HG02938 (cell line): ENCODE measurements around the gene CCDC71.

Experiments used
- ATAC-seq: cut with Tn5 transposase; IDR thresholded peaks from one replicate; pipeline ENCODE4 v1.9.1; 2021; ENCODE audit warnings: mild to moderate bottlenecking, moderate library complexity; ENCODE audit not compliant: unreplicated experiment

The CCDC71 gene

DNA sequence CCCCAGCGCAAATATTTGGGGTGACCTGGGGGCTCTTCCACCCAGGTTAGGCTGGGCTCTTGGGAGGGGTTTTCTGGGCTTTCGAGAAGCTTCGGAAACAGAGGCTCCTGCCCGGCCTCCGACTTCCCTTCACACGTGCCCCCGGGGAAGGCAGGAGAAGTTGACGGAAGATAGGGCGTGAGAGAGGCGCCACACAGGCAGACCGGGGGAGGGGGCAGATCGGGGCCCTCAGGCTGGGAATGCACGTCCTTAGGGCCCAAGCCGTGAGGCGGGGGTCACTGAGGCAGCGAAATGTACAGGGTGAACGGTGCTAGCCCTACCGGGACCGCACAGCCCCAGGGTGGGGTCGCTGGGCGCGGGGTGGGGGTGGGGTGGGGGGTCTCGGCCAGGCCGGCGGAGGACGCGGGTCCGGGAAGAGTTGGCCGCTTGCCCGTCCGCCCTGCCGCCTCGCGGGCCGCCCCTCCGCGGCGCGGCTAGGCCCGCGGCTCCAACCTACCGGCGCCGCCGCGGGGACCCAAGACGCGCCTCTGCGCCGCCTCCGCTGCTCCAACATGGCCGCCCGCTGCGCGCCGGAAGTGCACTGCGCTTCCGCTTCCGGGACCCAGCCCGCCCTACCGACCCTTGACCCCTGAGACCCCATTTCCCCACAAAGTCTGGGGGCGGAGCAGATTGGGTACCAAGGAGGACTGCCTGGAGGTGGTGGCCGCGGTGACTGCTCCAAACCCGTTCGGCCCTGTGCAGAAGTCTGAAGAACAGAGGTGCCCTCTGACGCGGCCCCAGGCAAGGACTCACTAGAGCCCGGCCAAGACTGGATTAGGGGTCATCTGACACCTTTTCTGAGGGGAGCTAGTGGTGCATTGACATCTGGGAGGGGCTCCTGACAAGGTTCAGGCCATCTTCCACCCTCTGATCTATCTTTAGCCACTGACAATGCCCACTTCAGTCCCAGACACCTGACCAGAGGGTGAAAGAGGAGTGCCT lies at the start of gene CCDC71:
Gene CCDC71 (minus strand): TSS at position 561 of the 981 bp plus-strand sequence. CDS start 2,123 bp downstream, outside the sequence.
- ATAC-seq = no peak

DNA sequence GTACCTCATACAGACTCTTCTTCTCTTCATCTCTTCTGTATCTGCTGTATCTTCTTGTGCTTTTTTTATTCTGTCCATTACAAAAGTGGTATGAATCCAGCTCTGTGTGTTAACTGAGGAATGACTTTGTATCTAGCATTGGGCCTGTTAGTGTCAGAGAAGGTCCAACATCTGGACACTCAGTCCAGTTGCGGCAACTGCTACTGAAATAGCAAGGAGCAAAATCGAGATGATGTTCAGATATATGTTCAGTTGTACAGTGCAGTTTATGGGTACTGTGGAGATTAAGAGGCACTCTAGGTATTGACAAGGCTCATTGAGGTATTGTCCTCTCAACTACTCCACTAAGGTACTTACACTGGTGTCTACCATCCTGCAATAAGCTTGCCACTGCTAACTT lies 47.9 kb upstream of the CCDC71 start:
- ATAC-seq = no peak

DNA sequence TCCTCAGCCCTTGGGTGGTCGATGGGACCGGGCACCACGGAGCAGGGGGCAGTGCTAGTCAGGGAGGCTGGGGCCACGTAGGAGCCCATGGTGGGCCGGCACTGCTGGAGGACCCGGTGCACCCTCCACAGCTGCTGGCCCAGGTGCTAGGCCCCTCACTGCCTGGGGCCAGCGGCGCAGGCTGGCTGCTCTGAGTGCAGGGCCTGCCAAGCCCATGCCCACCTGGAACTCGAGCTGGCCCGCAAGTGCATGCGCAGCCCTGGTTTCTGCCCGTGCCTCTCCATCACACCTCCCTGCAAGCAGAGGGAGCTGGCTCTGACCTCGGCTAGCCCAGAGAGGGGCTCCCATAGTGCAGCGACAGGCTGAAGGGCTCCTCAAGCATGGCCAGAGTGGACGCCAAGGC lies 47.4 kb upstream of the CCDC71 start:
- ATAC-seq = no peak

DNA sequence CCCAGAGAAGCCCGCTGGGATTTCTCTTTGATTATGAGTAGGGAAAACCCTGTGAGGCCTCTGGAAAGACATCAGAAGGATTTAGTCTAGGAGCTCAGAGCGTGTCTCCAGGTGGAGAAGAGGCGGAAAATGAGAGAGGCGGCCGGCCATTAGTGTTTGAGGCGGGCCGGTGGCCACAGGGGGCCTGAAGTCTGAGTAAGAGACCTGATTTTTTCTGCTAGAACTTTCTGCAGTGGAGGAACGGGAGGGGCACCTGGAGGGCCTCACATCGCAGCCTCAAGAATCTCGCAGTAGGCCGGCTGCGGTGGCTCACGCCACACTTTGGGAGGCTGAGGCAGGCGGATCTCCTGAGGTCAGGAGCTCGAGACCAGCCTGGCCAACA lies 33.8 kb upstream of the CCDC71 start:
- no peak for ATAC-seq

DNA sequence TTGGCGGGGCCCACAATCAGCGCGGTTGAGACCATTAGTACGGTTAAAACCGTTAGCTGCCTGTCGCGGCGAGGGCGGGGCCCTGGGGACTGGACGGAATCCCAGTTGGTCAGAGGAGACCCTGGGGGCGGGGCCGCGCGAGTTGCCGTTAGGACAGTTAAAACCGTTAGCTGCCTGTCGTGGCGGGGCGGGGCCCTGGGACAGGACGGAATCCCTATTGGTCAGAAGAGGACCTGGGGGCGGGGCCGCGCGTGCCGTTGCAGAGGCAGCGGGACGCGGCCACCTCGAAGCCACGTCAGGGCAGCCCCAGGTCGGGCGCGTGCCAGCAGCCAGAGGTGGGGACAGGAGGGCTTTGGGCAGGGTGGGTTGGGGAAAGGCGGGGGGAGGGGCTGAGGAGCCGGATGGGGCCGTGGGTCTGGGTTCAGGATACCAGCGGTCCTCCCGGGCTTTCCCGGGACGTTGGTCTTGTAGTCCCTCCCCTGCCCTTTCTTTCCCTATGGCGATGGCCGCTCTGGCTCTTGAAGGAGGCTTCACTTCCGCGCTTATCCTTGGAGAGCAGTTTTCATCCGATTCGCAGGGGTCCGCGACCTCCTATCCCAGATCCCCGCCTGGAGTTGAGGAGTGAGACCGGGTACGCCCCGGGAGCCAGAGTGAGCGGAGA lies 33.2 kb upstream of the CCDC71 start:
- no peak for ATAC-seq

DNA sequence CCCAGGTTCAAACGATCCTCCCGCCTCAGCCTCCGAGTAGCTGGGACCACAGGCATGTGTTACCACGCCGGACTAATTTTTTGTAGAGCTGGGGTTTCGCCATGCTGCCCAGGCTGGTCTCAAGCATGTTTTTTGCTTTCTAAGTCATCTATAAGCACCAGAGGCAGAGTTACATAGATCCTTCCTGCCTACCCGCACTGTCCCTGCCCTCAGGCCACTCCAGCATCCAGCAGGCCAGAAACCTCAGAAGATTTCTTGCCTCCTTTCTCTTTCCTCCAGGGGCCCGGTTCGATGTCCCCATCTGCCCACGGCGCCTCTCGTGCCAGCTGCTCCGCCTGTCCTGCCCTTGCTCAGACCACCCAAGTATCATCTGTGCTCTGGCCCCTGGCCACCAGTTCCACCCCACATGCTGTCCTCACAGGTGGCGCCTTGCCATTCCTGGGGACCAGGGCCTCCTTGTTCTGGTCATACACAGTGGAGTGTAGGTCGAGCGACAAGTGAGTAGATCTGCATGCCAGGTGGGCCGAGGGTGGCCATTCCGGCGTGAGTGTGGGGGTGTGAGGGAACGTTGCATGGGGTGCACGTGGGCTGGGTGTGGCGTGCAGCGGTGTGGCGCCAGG lies 32.6 kb upstream of the CCDC71 start:
- ATAC-seq = no peak

DNA sequence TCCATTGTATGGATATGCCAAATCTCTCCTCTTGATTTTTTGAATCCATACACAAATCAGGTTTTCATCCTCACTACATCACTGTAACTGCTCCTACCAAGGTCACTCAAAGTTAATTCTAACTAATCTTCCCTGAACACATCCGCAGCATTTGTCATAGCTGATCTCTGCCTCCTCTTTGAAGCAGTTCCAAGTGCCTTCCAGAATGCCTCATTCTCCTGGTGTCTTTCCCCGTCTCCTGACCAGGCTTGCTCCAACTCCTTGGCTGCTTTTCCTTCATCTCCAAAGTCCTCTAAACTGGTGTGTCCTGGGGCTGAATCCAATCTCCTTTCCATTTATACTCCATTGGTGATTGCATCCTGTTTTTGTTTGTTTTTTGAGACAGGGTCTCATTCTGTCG lies 32.0 kb upstream of the CCDC71 start:
- ATAC-seq = no peak

DNA sequence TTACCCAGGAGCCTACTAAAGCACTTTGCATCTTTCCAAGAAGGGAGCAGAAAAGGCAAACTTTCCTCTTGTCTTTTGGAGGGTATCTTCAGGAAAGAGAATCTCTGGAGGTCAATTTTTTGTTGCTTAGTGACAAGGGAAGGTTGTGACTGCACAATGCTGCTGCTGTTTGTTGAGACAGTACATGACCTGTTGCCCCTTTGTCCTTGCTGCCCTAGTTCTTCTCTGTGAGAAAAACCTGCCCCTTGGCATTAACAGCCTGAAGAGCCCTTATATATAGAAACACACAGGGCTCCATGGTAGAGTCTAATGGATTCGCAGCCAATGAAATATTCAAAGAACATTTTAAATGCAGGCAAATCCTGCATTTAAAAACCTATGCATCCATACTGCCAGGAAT lies 25.6 kb upstream of the CCDC71 start:
- ATAC-seq = no peak

DNA sequence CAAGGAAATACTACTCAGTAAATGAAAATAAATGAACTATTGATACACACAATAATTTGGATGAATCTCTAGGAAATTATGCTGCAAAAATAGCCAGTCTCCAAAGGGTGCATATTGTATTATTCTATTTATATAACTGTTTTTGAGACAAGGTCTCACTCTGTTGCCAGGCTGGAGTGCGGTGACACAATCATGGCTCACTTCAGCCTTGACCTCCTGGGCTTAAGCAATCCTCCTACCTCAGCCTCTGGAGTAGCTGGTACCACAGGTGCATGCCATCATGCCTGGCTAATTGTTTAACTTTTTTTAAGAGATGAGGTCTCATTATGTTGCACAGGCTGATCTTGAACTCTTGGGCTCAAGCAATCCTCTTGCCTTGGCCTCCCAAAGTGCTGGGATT lies 17.7 kb upstream of the CCDC71 start:
- no peak for ATAC-seq

DNA sequence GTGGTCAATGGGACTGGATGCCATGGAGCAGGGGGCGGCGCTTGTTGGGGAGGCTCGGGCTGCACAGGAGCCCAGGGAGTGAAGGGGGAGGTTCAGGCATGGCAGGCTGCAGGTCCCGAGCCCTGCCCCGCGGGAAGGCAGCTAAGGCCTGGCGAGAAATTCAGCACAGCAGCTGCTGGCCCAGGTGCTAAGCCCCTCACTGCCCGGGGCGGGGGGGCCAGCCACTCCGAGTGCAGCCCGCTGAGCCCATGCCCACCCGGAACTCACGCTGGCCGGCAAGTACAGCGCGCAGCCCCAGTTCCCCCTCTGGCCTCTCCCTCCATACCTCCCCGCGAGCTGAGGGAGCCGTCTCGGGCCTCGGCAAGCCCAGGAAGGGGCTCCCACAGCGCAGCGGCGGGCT lies 16.6 kb upstream of the CCDC71 start:
- no peak for ATAC-seq

DNA sequence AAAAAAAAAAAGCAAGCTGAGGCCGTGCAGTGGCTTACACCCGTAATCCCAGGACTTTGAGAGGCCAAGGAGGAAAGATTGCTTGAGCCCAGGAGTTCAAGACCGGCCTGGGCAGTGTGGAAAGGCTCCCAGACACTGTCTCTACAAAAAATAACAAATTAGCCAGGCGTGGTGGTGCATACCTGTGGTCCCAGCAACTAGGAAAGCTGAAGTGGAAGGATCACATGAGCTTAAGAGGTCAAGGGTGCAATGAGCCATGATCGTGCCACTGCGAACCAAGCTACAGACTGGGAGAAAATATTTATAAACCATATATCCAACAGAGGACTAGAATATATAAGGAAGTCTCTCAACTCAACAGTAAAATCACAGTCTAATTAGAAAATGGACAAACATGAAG lies 15.2 kb upstream of the CCDC71 start:
- no peak for ATAC-seq

DNA sequence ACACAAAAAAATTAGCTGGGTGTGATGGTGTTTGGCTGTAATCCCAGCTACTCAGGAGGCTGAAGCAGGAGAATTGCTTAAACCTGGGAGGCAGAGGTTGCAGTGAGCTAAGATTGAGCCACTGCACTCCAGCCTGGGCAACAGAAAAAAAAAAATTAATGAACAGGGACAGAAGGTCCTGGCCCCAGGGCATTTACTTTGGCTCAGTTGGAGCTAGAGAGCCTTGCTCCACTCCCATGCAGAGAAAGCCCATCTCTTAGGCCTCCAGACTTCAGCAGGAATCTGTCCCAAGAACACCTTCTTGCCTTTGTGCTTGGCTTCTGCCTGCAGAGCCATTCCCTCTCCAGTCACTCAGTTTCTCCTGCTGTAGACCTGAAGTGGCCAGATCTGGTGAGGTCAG lies 14.0 kb upstream of the CCDC71 start:
- ATAC-seq = no peak

DNA sequence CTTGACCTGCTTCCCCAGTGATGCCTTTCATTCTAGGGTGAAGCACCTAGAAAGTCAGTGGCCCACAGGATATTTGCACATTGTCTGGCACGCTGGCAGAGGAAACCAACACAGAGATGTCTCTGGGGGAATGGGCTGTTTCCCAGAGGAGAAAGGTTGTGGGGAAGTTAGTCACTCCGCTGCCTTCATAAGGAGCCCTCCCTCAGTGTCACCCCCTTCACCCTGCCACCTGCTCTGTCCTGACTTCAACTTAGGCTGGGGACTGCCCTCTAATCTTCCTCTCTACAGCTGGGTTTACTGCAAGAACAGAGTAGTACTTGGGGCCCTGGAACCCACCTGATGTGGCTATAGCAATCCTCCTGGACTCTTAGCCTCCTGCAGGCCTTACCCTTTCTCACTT lies 10.9 kb upstream of the CCDC71 start:
- ATAC-seq = no peak

DNA sequence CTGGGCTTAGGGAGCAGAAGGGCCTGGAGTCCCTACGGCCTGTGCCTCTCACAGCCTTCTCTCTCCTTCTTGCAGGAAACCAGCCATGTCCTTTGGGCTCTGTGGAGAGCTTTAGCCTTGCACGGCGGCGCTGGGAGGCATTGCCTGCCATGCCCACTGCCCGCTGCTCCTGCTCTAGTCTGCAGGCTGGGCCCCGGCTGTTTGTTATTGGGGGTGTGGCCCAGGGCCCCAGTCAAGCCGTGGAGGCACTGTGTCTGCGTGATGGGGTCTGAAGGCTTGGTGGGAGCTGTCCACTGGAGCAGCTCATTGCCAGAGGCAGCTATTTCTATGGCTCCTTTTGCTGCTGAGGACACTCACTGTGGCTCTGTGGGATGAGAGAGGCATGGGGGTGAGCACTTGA lies 9.4 kb upstream of the CCDC71 start:
- ATAC-seq = no peak

DNA sequence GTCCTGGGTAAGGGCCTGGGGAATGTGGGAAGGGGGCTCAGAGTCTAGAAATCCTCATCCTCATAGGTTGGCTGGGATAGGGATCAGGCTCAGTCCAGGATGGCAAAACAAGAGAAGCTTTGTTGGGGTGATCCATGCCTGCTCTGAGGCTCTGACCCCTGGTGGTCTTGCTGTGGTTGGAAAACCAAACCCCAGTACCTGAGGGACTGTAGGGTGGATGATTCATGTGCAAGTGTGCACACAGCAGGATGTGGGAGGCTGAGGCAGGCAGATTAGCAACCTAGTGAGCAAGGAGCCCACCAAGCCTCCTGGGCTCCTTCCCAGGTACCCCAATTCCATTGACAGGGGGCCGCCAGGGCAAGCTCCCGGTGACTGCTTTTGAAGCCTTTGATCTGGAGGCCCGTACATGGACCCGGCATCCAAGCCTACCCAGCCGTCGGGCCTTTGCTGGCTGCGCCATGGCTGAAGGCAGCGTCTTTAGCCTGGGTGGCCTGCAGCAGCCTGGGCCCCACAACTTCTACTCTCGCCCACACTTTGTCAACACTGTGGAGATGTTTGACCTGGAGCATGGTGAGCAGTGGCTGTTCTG lies 8.4 kb upstream of the CCDC71 start:
- ATAC-seq = no peak

DNA sequence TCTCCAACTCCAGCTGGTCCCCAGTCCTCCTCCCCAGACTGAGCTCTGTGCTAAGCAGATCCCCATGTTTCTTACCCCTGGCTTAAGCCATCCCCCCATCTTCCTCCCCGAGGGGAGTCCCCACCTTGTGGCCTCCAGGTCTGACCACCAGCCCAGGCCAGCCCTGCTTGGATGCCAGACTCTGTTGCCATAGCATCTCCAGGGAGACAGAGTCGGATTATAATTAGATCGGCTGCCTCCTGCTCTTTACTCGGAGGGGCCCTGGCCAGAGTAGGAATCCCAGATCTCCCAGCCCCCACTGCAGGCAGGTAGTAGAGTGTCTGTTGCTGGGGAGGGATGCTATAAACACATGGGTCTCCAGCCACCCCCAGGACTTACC lies 7.7 kb upstream of the CCDC71 start:
- ATAC-seq = no peak

DNA sequence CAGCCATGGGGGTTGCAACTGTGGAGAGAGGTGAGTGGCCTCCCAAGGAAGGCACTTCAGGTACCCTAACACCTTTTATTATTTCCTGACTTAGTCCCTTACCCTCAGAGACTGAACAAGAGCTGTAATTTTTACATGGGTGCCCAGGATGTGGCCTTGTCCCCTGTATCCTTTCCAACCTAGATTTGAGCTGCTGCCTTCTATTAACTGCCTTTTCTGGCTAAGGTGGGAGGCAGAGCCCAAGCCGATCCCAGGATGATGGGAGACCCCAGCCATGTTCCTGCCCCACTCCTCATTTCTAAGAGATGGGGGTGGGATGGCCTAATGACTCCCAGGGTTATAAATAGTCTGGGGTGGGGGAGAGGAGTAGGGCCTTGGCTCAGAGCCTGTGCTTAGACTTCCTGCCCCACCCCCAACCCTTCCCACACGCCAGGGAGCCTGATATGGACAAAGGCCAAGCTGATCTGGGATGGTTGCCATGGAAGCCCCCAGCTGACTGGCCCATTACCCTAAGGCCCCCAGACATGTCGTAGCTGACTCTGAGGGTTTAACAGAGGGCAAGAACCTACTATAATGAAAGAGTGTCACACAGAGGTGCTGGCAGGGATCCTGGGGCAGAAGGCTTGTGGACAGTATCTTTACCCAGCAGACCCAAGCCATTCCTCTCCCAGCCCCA lies 7.1 kb upstream of the CCDC71 start:
- no peak for ATAC-seq

DNA sequence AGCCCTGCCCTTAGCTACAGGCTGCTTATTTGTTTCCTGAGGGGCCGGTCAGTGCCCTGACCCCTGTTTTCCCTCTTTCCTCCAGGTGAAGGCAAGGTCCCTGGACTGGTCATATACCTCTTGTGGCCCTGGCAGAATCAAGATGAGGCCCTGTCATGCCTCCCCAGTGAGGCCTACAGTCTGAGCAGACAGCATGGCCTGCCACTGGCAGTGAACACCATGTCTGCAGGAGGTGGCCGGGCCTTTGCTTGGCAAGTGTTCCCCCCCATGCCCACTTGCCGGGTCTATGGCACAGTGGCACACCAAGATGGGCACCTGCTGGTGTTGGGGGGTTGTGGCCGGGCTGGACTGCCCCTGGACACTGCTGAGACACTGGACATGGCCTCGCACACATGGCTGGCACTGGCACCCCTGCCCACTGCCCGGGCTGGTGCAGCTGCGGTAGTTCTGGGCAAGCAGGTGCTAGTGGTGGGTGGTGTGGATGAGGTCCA lies 6.5 kb upstream of the CCDC71 start:
- no peak for ATAC-seq

DNA sequence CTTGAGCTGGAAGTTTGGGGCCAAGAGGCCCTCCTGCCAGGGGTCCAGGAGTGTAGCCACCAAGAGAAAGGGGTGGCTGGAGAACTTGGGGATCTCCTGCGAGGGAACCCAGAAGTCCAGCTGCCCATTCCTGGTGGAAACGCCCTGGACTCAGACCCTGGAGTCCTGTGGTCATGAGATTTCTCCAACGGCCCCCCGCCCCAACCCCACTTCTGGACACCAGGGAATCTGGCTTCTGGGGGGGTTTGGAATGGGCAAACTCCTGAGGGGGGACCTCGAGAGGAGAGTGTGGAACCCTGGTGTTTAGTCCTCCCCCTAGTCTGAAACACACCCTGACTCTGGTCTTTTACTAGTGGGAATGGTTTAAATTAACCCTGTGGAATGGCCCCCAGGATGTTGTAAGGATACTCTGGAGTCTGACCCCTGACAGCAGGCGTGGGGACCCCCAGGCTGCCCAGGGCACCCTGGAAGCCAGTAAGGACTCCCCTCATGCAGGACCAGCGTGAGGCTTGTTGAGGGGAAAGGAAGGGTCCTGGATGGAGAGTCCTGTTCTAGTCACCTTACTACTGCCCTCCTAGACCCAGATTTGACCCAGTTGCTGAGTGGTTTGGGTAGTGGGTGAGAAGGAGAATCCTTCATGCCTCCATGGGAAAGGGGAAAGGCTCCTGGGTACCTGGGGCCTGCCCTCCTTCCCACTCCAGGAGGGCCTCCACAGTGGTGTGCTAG lies 5.8 kb upstream of the CCDC71 start:
- ATAC-seq = no peak

DNA sequence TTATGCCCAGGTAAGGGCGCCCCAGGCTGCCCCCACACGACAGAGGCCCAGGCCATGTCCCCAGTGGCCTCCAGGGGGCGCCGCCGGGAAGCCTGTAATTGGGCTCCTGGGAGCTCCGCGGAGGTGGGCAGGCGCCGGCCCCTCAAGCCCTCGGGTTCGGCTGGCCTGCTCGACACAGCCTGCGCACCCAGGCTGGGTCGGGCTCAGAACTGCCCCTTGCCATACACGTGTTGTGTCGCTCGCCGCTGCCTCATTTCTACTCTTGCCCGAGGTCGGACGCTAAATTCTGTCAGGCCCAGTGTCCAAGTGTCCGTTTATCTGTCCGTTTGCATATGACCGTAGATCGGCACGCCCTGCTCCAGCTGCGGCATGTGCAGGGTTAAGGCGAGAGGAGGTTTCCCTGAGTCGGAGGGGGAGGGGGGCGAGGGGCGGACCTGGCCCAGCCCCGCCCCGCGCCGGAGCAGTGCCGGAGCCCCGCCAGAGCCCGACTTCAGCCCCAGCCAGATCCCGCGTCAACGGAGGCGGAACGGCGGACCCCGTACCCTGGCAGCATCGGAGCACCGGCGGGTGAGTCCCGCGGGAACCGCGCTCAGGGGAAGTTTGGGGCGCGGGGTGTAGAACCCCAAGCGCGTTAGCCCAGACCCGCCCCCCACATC lies 5.1 kb upstream of the CCDC71 start, which contains the start of gene KLHDC8B:
Gene KLHDC8B (plus strand): TSS at position 480 of the 656 bp plus-strand sequence. CDS start 1,172 bp downstream, outside the sequence.
- no peak for ATAC-seq
